ENCODE measurements around the gene CGNL1.

The CGNL1 gene

DNA sequence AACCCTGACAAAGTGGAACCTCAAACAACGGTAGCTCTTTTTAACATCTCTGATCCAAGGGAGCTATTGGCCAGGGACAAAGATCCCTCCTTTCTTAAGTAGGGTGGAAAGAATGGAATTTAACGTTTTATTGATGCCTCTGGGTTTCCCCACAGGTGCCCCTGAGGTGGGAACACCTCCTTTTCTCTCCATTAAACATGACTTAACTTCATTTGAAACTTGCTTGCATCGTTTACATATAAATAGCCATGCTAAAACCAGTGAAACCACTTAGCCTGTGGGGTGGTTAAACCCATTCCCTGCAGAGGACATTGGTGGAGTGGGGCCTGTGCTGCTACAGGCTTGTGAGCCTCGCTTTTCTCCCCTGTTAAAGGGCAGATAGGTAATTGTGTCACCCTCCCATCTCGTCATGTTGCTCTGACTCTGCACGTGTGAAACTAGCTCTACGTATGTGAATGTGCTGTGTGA lies 9.7 kb downstream of the CGNL1 start:
- no peak for DNase-seq

DNA sequence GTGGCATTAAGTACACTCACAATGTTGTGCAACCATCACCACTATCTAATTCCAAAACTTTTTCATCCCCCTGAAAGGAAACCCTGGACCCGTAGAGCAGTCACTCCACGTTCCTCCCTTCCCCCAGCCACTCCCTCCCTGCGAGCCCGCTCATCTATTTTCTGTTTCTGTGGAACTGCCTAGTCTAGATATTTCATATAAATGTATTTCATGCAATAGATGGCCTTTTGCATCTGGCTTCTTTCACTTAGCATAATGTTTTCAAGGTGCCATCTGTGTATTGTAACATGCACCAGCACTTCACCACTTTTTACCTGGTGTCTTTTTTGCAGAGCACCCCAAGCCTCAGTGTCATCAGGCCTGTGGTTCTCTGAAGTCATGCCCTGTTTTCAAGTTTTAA lies 10.7 kb downstream of the CGNL1 start:
- DNase-seq, result no peak

DNA sequence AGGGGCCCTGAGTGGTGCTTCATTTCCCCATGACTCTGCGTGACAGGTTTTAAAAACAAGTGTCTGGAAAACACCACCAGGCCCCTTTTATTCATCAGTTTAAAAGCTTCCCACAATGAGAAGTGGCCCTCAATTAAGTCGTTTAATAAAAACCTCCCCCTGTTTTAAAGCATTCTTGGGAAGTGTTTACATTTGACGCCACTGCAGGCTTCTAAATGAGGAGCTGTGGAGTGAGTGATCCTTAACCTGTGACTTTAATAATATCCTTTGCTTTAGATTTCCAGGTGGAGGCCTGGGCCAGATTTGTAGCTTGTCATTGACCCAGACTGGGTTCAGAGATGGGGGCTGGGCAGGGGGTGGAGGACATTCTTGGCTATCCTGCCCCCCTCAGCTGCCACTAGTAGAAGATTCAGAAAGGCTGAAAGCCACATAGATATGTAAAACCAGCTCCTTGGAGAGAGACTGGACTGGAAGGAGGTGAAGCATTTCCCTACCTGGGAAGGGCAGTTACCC lies 11.3 kb downstream of the CGNL1 start:
- peak in 1 of 58 donors; percentile 28 for DNase-seq

DNA sequence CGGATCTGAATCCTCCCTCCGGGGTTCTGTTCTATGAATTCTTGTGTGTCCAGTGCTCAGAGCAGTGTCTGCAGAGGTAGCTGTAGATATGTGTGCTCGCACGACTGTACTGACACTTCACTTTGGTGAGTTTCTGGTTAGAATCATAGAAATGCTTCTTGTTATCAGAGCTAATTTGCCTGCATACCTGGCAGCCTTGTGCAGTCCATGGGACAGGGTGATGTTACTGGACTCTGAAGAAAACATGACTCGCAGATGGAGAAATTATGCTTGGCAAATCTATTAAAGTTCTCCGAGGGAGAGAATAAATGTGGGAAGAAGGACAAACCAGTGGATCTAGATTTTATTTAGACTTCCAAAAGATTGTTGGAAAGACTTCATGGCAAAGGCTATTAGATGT lies 12.2 kb downstream of the CGNL1 start:
- DNase-seq, result no peak

DNA sequence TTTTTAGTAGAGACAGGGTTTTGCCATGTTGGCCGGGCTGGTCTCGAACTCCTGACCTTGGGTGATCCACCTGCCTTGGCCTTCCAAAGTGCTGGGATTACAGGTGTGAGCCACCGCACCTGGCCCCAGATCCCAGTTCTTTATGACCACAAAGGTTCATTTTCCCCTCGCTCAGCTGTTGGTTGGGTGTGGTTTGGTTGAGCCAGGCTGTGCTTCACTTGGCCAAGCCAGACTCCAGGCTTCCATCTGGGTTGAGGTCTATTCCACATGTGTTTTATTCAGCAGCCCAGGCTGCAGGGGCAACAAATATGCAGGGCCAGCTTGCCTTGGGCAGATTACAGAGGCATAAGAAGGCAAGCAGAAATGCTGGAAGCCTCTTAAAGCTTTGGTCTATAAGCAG lies 13.7 kb downstream of the CGNL1 start:
- DNase-seq, result no peak

DNA sequence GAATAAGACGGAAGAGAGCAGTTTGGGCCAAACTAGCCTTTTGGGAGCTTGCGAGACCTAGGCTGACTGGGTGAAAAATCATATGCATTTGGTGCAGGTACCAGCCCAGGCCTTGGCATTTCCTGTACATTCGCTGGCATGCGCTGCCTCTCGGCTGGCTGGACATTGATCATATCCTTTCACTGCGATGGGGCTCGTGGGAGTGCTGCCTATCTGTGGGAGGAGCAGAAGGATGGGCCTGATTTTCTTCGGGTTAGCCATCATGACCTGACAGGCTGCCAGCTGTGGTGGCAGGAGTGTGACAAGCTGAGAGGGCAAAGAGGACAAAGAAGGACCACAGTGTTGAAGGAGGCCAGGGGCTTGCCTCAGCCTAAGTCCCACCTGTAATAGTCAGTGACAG lies 14.3 kb downstream of the CGNL1 start:
- no peak for DNase-seq

DNA sequence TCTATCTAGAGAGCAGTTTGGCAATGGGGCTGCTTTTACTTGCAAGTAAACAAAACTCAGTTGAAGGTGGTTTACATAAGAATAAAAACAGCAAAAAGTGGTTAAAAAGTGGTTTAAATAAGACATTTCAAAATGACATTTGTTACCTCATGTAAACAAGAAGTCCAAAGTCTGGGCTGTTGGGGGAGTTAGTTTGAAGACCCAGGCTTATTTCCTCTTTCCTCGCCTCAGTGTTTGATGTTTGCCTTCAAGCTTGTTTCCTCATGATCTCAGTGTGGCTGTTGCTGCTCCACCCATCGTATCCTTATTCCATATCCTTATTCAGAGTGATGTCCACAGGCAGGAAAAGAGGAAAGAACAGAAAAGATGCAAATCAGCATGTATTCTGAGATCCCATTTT lies 15.2 kb downstream of the CGNL1 start:
- no peak for DNase-seq

DNA sequence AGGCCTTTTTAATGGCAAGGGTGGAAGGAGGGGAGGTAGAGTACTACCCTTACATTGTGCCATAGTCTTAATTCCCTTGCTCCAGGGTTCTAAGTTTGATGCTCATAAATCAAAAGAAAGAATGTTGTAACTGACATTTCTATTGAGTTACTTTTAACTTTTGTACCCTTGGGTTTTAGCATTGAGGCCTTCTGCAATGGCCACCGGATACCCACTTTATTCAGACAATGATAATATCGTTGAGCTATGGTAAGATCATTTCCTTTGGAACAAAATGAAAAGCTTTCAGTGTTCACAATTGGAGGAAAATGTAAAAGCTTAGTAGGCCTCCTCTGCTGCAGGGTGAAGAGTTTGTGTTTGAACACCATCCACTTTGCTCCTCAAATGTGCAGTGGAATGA lies 16.8 kb downstream of the CGNL1 start:
- DNase-seq, result no peak

DNA sequence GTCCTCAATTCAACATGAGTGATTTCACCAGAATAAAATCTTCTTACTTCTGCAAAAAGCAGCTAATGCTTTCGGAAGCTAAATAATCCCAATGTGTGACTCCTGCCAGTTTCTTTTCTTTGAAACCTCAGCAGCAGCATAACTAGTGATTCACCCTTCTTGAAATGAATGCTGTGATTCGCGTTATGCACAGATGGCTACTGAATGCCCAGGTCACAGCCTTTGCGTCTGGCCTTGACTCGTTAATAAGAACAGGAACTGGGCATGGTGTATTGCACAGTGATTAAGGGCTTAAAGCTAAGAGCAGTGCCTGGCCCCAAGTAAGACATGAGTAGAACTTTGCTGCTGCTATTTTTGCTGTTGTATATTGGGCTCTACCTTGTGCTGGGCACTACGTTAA lies 19.0 kb downstream of the CGNL1 start:
- peak in 9 of 58 donors; percentile 5 to 47 (median 19) for DNase-seq

DNA sequence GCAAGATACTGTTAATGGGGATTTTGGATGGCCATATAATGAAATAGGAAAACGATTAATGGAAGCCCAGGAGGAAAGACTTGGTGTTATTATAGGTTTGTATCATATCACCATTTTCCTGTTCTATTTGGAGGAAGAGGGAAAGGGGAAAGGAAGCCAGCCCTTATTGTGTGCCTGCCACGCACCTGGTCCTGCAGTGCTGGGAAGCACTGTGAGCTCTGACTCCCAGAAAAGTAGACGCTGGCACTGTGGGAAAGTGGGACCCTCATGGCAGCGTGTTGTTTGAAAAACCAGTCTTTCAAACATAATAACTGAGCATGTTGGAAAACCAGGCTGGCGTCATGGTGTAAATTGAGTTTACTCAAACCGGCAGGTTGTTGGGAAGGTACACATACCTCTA lies 22.0 kb downstream of the CGNL1 start:
- no peak for DNase-seq

DNA sequence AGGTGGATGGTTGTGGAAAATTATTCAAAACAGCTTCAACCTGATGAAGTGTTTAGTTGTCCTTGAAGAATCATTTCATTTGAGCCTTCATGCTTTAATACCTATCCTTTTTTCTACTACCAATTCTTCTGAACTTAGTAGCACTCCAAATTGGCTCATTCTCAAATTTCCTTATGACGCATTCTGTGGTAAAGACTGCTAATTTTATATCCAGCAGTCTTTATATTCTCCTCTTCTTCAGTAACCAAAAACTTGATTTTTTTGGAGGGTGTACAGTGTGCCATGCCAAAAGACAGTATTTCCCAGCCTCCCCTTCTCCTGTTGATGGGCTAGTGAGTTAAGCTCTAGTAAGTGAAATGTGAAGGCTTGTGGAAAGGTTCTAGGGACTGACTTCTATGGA lies 25.2 kb downstream of the CGNL1 start:
- no peak for DNase-seq

DNA sequence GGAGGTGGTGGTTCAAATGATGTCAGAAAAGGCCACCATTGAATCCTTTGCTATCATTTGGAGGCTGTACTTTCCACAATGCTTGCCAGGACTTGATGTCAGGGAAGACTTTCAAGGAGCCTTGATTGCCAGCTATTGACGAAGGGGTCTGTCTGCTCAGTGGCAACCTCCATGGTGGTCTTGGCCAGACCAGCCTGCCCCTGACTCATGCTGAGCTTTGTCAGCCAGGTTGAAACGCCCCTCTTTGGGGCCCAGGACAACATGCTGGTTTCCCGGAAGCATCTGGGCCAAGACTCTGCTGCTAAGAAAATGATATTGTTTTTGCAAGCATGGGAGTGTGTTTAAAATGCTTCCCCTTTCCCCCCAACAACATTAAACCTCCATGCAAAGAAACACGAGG lies 26.7 kb downstream of the CGNL1 start:
- peak in 1 of 58 donors; percentile 27 for DNase-seq

DNA sequence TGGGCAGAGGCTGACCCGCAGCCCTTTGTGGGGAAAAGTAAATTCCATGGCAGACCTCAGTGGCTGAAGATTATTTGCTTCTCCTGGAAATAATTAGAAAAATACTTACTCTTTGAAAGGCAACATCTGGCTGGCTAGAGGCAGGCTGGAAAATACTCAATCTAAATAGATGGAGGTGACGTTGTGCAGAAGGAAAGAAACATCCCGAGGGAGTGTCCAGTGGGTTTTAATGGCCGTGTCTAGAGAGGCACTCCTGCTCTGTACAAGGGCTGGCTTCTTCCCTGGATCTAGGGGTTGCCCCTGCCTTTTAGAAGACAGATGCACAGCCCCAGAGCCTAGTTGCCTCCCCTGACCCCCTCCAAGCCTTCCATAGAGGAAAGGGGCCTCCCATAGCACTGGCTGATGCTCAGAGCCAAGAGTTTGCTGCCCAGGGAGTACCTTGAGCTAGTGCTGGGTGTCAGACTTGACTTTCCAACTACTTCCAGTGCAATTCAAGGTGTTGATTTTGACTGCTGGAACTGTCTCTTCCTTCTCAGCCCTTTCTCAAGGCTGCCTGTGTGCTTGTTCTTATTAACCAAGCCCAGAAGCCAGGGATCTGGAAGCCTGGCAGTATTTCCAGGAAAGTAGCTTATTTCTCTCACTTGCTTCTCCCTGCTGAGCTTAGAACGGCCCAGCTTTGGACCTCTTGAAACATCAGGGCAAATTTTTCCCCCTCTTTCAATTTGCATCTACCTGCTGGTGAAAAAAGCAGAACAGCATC lies 27.4 kb downstream of the CGNL1 start:
- DNase-seq, result no peak

DNA sequence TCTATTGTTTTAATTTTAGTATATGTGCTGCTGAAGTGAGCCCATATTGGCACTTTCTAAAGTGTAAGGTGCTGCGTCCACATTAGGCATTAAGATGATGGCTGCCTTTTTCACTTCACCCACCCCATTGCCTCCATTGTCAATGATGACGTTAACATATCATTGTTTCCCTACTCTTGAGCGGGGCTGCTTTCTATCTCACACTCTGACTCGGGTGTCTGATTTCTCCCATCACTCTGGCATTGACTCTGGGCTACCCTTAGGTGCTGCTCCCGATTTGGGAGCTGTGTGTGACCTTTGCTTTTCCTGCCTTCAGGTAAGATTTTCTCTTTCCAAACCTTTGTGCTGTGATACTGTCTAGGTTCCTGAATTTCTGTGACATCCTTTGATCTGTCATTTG lies 28.8 kb downstream of the CGNL1 start:
- DNase-seq, result no peak

DNA sequence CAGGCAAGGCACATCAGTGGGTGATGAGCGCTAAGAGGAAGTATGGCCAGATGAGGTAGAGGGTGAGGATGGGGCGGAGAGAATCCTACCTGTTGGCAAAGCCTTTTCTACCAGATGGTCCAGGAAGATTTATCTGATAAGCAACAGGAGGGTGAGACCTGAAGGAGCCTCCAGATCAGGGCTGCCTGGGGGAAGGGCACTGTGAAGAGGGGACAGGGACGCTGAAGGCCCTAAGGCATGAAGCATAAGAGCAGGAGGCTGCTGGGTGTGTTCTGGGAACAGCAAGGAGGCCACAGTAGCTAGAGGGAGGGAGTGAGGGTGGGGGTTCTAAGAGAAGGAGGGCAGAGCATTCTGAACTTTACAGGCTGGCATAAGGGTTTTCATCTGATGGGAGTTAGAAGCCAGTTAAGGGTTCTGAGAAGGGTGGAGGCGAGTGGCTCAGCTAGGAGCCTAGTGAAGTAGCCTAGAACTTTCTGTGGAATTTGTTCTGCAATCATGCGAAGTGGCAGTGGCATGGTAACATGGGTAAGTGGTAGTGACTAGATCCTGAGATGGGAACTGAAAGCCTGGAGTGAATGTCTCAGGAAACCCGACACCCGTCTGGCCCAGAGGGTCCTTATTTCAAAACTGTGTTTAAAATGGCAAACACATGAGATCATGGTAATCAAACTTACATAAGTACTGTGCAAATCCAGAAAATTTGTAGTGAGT lies 29.9 kb downstream of the CGNL1 start:
- DNase-seq, result peak in 1 of 58 donors; percentile 16

DNA sequence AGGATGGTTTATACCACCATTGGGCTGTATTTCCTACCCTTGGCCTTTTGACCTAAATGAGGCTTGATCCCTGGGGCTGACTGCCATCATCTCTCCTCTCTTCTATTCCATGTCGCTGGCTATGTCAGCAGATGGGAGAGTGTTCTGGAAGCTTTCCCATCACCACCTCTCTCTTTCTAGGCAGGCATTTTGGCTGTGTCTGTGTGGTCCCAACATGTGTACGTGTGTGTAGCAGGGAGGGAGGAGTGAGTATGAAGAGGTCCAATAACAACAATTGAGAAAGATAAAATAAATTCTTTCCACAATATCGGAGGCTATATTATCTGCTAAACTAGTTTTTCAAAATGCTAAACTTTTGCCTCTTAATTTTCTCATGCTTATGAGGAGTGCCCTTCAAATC lies 34.1 kb downstream of the CGNL1 start:
- DNase-seq, result no peak

DNA sequence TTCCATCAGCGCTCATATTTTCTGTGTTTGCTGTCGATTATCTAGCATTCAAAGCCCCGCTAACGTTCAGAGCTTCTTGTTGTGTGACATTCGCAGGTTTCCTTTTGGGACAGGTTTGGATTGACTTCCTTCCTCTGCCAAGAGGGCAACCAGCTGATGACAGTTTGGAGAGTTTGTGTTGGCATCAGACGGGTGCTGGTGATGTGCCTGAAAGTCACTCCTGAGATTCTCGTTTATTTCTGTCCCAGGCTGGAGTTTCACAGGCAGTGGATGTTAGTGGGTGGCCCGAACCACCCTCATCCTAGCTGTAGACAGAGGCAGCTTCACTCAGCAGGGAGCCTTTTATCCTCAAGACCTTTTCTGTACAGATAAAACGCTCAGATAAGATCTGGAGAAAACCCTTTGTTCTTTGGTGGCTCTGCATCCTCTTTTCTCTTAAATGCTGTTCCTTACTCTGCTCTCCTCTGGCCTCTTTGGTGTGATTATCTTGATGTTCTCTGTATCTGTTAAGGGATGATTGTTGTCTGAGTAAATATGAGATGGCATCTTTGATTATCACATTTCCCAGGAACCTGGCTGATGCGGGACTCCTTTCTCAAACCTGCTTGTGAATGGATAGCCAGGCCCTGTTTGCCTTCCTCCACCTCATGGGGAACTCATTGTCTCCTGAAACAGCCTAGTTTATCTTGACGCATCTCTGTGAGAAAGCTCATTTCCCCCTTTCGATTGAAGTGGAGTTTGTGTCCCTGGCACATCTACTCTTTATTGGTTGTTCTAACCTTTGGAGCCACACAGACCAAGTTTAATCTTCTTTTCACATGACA lies 35.9 kb downstream of the CGNL1 start:
- DNase-seq, result no peak

DNA sequence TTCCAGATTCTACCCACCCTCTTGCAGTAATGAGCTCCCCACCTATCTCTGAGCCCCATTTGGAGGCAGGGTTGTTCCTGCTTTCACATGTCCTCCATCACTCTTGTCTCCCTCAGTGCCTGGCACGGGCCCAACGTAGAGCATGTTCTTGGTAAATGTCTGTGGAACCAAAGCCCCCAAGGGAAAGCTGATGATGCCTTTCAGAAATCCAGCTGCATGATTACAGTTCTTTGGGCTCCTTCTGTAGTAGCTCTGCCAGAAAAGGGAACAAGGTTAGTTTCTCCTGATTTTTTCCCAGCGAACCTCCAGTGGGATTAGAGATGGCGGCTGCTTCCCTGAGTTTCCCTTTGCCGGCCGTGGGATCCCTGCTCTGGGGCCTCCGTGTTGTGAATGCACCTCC lies 39.3 kb downstream of the CGNL1 start:
- no peak for DNase-seq

DNA sequence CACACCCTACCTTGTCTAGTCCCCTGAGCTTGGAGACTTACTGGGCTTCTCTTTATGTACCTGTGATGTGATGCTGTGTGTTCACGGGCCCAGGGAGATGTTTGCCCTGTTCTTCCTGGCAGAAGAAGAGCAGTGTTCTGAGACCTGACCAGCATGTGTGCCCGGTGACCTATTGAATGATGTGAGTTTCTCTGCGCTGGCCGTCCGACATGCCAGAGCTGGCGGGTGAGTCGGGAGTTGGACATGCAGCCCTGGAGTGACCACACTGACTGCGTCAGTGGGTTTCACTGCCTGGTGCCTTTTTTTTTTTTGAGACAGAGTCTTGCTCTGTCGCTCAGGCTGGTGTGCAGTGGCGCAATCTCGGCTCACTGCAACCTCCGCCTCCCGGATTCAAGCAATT lies 42.3 kb downstream of the CGNL1 start:
- DNase-seq, result no peak

DNA sequence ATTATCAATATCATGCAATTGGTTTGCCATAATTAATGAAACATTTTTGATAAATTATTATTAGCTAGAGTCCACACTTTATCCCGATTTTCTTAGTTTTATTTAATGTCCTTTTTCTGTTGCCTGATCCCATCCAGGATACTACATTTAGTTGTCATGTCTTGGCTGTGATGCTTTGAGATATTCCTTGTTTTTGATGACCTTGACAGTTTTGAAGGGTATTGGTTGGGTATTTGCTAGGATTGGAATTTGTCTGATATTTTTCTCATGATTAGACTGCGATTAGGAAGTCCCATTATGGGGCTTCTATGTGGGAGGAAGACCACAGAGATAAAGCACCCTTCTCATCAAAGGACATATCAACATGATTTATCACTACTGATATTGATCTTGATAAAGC lies 43.0 kb downstream of the CGNL1 start:
- no peak for DNase-seq

DNA sequence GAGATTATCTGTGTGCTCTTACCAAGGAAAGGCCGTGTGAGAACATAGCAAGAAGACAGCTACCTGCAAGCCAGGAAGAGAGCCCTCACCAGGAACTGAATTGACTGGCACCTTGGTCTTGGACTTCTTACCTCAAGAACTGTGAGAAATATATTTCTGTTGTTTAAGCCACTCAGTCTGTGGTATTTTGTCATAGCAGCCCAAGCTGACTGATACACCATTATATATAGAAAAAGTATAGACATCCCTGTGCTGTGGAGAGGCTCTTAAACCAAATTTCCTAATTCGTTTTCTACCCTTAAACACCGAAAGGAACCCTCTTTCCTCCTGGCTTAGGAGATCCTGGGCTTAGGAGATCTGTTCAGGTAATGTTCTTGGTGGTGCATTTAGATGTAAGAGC lies 44.8 kb downstream of the CGNL1 start:
- DNase-seq, result no peak

DNA sequence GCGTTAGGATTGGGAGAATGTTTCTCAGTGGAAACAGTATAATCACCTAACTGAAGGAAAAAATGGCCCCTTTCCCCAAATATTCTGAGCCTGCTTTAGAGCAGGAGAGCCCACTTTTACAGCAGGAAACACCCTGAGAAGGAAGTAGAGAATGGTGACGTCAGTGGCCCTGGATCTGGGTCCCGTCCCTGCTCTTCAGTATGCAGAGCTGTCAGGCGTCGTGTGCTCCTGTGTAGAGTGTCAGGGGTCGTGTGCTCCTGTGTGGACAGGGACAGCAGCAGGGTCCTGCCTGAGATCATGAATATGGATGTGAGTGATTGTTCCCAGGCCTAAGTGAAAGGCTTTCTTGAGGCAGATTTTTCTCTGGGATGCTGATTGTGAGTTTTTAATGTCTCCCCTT lies 45.2 kb downstream of the CGNL1 start:
- DNase-seq, result no peak
